Measurements from ENCODE around the gene TDP1. TPM values are rescaled to one million over a fixed set of nuclear protein-coding genes. Genes with fewer than 3 reads are reported as not detected.

TDP1 gene
- total RNA-seq, 1 donor from 2014 or later = 10.8 TPM

DNA sequence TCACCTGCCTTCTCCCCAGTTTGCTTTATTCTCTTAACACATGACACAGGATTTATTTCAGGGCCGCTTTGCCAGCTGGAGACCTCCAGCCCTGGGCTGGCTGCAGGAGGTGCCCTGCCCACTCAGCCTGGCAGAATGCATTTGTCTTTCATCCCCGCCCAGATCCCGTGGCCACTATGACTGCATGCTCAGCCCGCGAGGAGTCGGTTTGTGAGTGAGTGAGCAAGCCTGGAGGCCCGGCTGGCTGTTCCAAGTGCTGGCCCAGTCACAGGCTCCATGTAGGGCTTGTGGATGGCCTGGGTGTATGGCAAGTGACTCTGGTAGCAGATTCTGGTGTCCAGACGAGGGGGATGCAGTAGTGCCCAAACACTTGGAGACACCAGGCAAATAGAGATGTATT, 2.1 kb downstream of the TDP1 start:
- no peak overlapping the region for H3K4me3 ChIP-seq
- DNase-seq (ENCODE audit: extremely low spot score in 2 of 2) = no peak
- H3K27ac ChIP-seq = no peak overlapping the region
- intact Hi-C loops (cut with DNase I) = no loop called here
- no peaks in the 10 kb centered on the region for H3K27me3 ChIP-seq
- TF ChIP-seq POLR2A (IDR thresholded peaks at IDR 0.05) = no peak
- TF ChIP-seq POLR2AphosphoS5 (IDR thresholded peaks at IDR 0.05; ENCODE audit: insufficient read depth in 1 of 2, low read depth in 1 of 2) = no peak
- TF ChIP-seq, protein P1, sequence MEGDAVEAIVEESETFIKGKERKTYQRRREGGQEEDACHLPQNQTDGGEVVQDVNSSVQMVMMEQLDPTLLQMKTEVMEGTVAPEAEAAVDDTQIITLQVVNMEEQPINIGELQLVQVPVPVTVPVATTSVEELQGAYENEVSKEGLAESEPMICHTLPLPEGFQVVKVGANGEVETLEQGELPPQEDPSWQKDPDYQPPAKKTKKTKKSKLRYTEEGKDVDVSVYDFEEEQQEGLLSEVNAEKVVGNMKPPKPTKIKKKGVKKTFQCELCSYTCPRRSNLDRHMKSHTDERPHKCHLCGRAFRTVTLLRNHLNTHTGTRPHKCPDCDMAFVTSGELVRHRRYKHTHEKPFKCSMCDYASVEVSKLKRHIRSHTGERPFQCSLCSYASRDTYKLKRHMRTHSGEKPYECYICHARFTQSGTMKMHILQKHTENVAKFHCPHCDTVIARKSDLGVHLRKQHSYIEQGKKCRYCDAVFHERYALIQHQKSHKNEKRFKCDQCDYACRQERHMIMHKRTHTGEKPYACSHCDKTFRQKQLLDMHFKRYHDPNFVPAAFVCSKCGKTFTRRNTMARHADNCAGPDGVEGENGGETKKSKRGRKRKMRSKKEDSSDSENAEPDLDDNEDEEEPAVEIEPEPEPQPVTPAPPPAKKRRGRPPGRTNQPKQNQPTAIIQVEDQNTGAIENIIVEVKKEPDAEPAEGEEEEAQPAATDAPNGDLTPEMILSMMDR (IDR thresholded peaks at IDR 0.05) = no peak
- peaks cover 22% of the 10 kb centered on the region for H3K4me1 ChIP-seq
- H3K36me3 ChIP-seq = no peaks in the 10 kb centered on the region
- no peaks in the 10 kb centered on the region for H3K9me3 ChIP-seq

DNA sequence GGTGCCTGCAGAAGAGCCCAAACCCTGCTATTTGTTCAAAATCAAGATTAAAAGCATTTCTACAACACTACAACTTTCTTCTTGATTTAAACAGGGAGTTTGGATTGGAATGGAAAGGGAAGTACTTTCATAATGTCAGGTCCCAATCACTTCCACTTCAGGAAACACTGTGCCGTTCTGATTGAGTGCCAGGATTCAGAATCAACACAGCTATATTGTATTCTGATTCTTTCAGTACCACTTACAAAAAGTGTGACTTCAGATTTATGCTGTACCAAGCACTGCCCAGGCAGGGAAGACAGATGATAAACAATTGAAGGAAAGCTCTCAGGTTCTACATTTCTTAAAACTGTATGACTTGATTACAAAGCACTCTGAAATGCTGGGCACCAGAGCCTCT, 3.2 kb downstream of the TDP1 start:
- Histone ChIP-seq H3K9me3 (no peaks in the 10 kb centered on the region), H3K4me1 (peaks cover 15% of the 10 kb centered on the region), H3K36me3 (no peaks in the 10 kb centered on the region), H3K27ac (no peak overlapping the region), H3K4me3 (no peak overlapping the region), H3K27me3 (no peaks in the 10 kb centered on the region)
- DNase-seq (ENCODE audit: extremely low spot score in 2 of 2) = no peak
- TF ChIP-seq POLR2AphosphoS5 (IDR thresholded peaks at IDR 0.05; ENCODE audit: insufficient read depth in 1 of 2, low read depth in 1 of 2) = no peak
- intact Hi-C loops (cut with DNase I) = no loop called here

DNA sequence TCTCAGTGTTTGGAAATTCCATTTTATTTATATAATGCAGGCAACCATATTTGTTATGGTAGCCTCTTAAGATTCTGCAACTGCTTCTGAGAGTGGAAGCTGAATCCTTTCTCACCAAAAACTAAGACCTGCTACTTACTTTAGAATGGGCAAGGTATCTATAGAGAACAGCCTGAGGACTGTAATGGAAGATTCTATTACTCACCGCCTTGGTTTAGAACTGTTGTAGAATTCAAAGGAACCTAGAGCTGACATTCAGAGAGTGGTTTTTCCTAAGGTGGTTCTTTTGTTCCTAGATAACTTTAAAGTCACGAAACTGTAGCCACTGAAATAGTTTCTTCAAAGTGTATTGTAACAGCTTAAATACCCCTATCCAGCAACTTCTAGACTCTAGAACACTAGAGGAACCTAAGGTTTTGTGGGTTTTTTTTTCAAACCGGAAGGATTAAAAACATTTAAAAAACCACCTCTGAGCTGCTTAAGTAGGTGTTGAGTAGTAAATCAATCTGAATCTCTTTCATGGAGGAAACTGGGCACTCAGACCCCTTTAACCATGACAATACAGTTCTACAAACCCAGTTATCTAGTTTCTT, 4.2 kb downstream of the TDP1 start:
- intact Hi-C loops (cut with DNase I) = no loop called here
- peaks cover 13% of the 10 kb centered on the region for H3K4me1 ChIP-seq

DNA sequence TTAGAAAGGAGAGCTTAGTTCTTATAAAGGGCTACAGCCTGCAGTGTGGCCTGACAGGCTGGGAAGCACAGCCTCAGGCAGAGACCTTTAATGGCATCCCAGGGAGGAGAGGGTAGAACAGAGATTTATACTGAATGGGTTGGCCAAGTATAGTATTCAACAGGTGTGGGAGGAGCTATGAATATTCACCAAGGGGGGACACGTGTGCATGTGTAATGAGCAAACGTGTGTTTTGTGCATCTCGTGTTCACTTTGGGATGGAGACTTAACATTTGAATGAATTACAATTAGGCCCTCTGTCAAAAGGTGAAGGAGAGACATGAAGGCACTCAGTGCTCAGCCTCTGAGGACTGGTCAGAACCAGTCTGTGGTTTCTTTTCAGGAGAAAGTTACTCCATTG, 5.2 kb downstream of the TDP1 start:
- Histone ChIP-seq H3K36me3 (no peaks in the 10 kb centered on the region), H3K4me3 (no peak overlapping the region), H3K9me3 (no peaks in the 10 kb centered on the region), H3K4me1 (peaks cover 13% of the 10 kb centered on the region), H3K27ac (no peak overlapping the region), H3K27me3 (no peaks in the 10 kb centered on the region)
- DNase-seq (ENCODE audit: extremely low spot score in 2 of 2) = no peak
- intact Hi-C loops (cut with DNase I) = no loop called here
- TF ChIP-seq POLR2AphosphoS5 (IDR thresholded peaks at IDR 0.05; ENCODE audit: insufficient read depth in 1 of 2, low read depth in 1 of 2) (no peak), POLR2A (IDR thresholded peaks at IDR 0.05) (no peak)
- TF ChIP-seq, protein P1 (IDR thresholded peaks at IDR 0.05) = no peak

More for the DNA sequence above, 4.2 kb downstream of the TDP1 start:
- no peaks in the 10 kb centered on the region for H3K27me3 ChIP-seq
- TF ChIP-seq POLR2AphosphoS5 (IDR thresholded peaks at IDR 0.05; ENCODE audit: insufficient read depth in 1 of 2, low read depth in 1 of 2) (no peak), POLR2A (IDR thresholded peaks at IDR 0.05) (no peak)
- H3K4me3 ChIP-seq = no peak overlapping the region
- no peak overlapping the region for H3K27ac ChIP-seq
- DNase-seq (ENCODE audit: extremely low spot score in 2 of 2) = no peak
- H3K9me3 ChIP-seq = no peaks in the 10 kb centered on the region
- H3K36me3 ChIP-seq = no peaks in the 10 kb centered on the region

DNA sequence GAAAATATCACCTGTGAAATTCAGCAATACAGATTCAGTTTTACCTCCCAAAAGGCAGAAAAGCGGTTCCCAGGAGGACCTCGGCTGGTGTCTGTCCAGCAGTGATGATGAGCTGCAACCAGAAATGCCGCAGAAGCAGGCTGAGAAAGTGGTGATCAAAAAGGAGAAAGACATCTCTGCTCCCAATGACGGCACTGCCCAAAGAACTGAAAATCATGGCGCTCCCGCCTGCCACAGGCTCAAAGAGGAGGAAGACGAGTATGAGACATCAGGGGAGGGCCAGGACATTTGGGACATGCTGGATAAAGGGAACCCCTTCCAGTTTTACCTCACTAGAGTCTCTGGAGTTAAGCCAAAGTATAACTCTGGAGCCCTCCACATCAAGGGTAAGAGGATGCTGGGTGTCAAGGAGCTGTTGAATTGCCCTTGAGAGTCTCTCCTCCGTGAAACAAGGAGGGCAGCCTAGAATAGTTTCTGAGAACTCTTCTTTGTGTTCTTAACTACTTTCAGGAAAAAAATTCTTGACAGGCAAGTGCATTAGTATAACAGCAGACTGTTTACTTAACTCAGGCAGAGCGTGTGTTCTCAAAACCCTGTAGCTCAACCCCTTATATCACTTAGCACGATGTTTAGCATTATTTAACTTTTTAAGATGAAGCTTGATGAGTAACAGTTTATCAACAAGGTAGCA, 7.7 kb downstream of the TDP1 start:
- no peaks in the 10 kb centered on the region for H3K27me3 ChIP-seq
- intact Hi-C loops (cut with DNase I) = no loop called here
- no peak for DNase-seq (ENCODE audit: extremely low spot score in 2 of 2)
- TF ChIP-seq, protein P1 (IDR thresholded peaks at IDR 0.05) = no peak
- TF ChIP-seq POLR2AphosphoS5 (IDR thresholded peaks at IDR 0.05; ENCODE audit: insufficient read depth in 1 of 2, low read depth in 1 of 2) = no peak
- TF ChIP-seq POLR2A (IDR thresholded peaks at IDR 0.05) = no peak
- peaks cover 0 to 5% of the 10 kb centered on the region in 2 donors for H3K36me3 ChIP-seq
- no peak overlapping the region for H3K27ac ChIP-seq
- H3K9me3 ChIP-seq = no peaks in the 10 kb centered on the region
- H3K4me3 ChIP-seq = no peak overlapping the region
- no peaks in the 10 kb centered on the region for H3K4me1 ChIP-seq

DNA sequence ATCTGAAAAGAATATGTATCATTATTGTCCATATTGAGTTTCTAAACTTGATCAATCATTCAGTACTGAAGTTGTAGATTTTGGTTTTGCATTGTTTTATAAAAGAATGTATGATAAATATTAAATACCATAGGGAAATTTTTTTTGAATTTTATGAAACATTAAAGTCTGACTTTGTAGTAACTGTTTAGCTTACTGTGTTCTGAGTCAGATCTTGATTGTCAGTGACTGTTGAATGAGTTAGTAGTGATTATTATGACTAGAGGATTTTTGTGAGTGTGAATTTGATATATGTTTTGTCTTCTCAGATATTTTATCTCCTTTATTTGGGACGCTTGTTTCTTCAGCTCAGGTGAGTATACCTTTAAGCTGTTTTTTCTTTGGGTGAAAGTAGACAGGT, 10.1 kb downstream of the TDP1 start:
- no peak overlapping the region for H3K27ac ChIP-seq
- TF ChIP-seq POLR2AphosphoS5 (IDR thresholded peaks at IDR 0.05; ENCODE audit: insufficient read depth in 1 of 2, low read depth in 1 of 2) = no peak
- TF ChIP-seq POLR2A (IDR thresholded peaks at IDR 0.05) = no peak
- TF ChIP-seq, protein P1 (IDR thresholded peaks at IDR 0.05) = no peak
- H3K4me3 ChIP-seq = no peak overlapping the region
- no peak for DNase-seq (ENCODE audit: extremely low spot score in 2 of 2)
- H3K27me3 ChIP-seq = no peaks in the 10 kb centered on the region
- intact Hi-C loops (cut with DNase I) = no loop called here
- no peaks in the 10 kb centered on the region for H3K4me1 ChIP-seq
- H3K9me3 ChIP-seq = no peaks in the 10 kb centered on the region
- peaks cover 0 to 11% of the 10 kb centered on the region in 2 donors for H3K36me3 ChIP-seq

Measured in vagina (tissue), 2 donors.